Measurements from ENCODE around the gene HPS4.

The HPS4 gene

GRCh38 chr22:26524870-26525269 is 41.3 kb upstream of the HPS4 start:
- H3K36me3 ChIP-seq (ENCODE audit: control insufficient read depth, low read length): peaks cover 61% of the 10 kb centered on the region
- H4K20me1 ChIP-seq (ENCODE audit: control insufficient read depth, insufficient read depth, low read depth, low read length): no peaks in the 10 kb centered on the region
- TF ChIP-seq CTCF (IDR thresholded peaks at IDR 0.05; ENCODE audit: low read depth, low read length, poor library complexity, severe bottlenecking) (no peak), EZH2phosphoT487 (IDR thresholded peaks at IDR 0.05; ENCODE audit: borderline replicate concordance, low read length) (no peak)

GRCh38 chr22:26522592-26522991 is 39.0 kb upstream of the HPS4 start:
- no peaks in the 10 kb centered on the region for H3K9me3 ChIP-seq (ENCODE audit: control insufficient read depth, insufficient read depth, low read length)
- no peaks in the 10 kb centered on the region for H3K27me3 ChIP-seq (ENCODE audit: control insufficient read depth, low read length)
- H3K9me2 ChIP-seq (replicated peaks; ENCODE audit: control insufficient read depth, low read length): no peaks in the 10 kb centered on the region
- peaks cover 41% of the 10 kb centered on the region for H3K36me3 ChIP-seq (ENCODE audit: control insufficient read depth, low read length)
- no peak overlapping the region for H3K4me2 ChIP-seq (ENCODE audit: low read length)
- no peak for TF ChIP-seq EZH2phosphoT487 (IDR thresholded peaks at IDR 0.05; ENCODE audit: borderline replicate concordance, low read length)
- no peak overlapping the region for H3K4me3 ChIP-seq (ENCODE audit: low read length)
- peaks cover 56% of the 10 kb centered on the region for H3K4me1 ChIP-seq (ENCODE audit: control insufficient read depth, low read length)
- H3K27ac ChIP-seq (ENCODE audit: low read depth, low read length): peak overlapping the region; percentile 13; the same call in 1 of the 2 replicates
- H4K20me1 ChIP-seq (ENCODE audit: control insufficient read depth, insufficient read depth, low read depth, low read length): no peaks in the 10 kb centered on the region
- no peaks in the 10 kb centered on the region for H3K79me2 ChIP-seq (ENCODE audit: control insufficient read depth, low read length)
- H3F3A ChIP-seq (ENCODE audit: control insufficient read depth, insufficient read depth): peaks cover 32% of the 10 kb centered on the region

More at GRCh38 chr22:26524870-26525269, 41.3 kb upstream of the HPS4 start:
- Histone ChIP-seq H3K4me1 (ENCODE audit: control insufficient read depth, low read length) (peaks cover 75% of the 10 kb centered on the region), H3F3A (ENCODE audit: control insufficient read depth, insufficient read depth) (peaks cover 35% of the 10 kb centered on the region), H3K9me3 (ENCODE audit: control insufficient read depth, insufficient read depth, low read length) (no peaks in the 10 kb centered on the region), H3K79me2 (ENCODE audit: control insufficient read depth, low read length) (peaks cover 4% of the 10 kb centered on the region; the same call in 1 of the 2 replicates), H3K27me3 (ENCODE audit: control insufficient read depth, low read length) (no peaks in the 10 kb centered on the region), H3K4me2 (ENCODE audit: low read length) (peak overlapping the region; percentile 27; the same call in 1 of the 2 replicates), H3K9me2 (replicated peaks; ENCODE audit: control insufficient read depth, low read length) (no peaks in the 10 kb centered on the region), H3K27ac (ENCODE audit: low read depth, low read length) (peak overlapping the region; percentile 45), H3K4me3 (ENCODE audit: low read length) (no peak overlapping the region)

GRCh38 chr22:26522012-26522411 is 38.4 kb upstream of the HPS4 start:
- Histone ChIP-seq H3K9me2 (replicated peaks; ENCODE audit: control insufficient read depth, low read length) (no peaks in the 10 kb centered on the region), H3K79me2 (ENCODE audit: control insufficient read depth, low read length) (no peaks in the 10 kb centered on the region), H4K20me1 (ENCODE audit: control insufficient read depth, insufficient read depth, low read depth, low read length) (no peaks in the 10 kb centered on the region), H3K4me3 (ENCODE audit: low read length) (no peak overlapping the region), H3K36me3 (ENCODE audit: control insufficient read depth, low read length) (peaks cover 35% of the 10 kb centered on the region), H3K9me3 (ENCODE audit: control insufficient read depth, insufficient read depth, low read length) (no peaks in the 10 kb centered on the region), H3K4me2 (ENCODE audit: low read length) (no peak overlapping the region), H3K27me3 (ENCODE audit: control insufficient read depth, low read length) (no peaks in the 10 kb centered on the region), H3K4me1 (ENCODE audit: control insufficient read depth, low read length) (peaks cover 50% of the 10 kb centered on the region), H3F3A (ENCODE audit: control insufficient read depth, insufficient read depth) (peaks cover 26% of the 10 kb centered on the region), H3K27ac (ENCODE audit: low read depth, low read length) (no peak overlapping the region)
- TF ChIP-seq CTCF (IDR thresholded peaks at IDR 0.05; ENCODE audit: low read depth, low read length, poor library complexity, severe bottlenecking) (no peak), EZH2phosphoT487 (IDR thresholded peaks at IDR 0.05; ENCODE audit: borderline replicate concordance, low read length) (no peak)

- no peaks in the 10 kb centered on the region for H3K27me3 ChIP-seq (ENCODE audit: control insufficient read depth, low read length)
- no peak for TF ChIP-seq EZH2phosphoT487 (IDR thresholded peaks at IDR 0.05; ENCODE audit: borderline replicate concordance, low read length)
- no peak for TF ChIP-seq CTCF (IDR thresholded peaks at IDR 0.05; ENCODE audit: low read depth, low read length, poor library complexity, severe bottlenecking)
- no peak overlapping the region for H3K27ac ChIP-seq (ENCODE audit: low read depth, low read length)
- H3K9me3 ChIP-seq (ENCODE audit: control insufficient read depth, insufficient read depth, low read length): no peaks in the 10 kb centered on the region
- no peaks in the 10 kb centered on the region for H3K9me2 ChIP-seq (replicated peaks; ENCODE audit: control insufficient read depth, low read length)
- H4K20me1 ChIP-seq (ENCODE audit: control insufficient read depth, insufficient read depth, low read depth, low read length): no peaks in the 10 kb centered on the region
- peaks cover 4% of the 10 kb centered on the region; the same call in 1 of the 2 replicates for H3F3A ChIP-seq (ENCODE audit: control insufficient read depth, insufficient read depth)
- peaks cover 37% of the 10 kb centered on the region for H3K4me1 ChIP-seq (ENCODE audit: control insufficient read depth, low read length)
- peaks cover 15% of the 10 kb centered on the region for H3K36me3 ChIP-seq (ENCODE audit: control insufficient read depth, low read length)
- H3K4me3 ChIP-seq (ENCODE audit: low read length): no peak overlapping the region
- H3K4me2 ChIP-seq (ENCODE audit: low read length): no peak overlapping the region
- peaks cover 42% of the 10 kb centered on the region for H3K79me2 ChIP-seq (ENCODE audit: control insufficient read depth, low read length)
Observed at GRCh38 chr22:26517429-26517828, 33.8 kb upstream of the HPS4 start.
